Mucosa of gallbladder (tissue), 1 donor: ENCODE data around the gene CAV2. TPM values are rescaled to one million over a fixed set of nuclear protein-coding genes. Genes with fewer than 3 reads are reported as not detected.
"Not testable (repeated sequence)": the region's sequence is repeated elsewhere in the genome, so short reads cannot be mapped to it uniquely, and the experiment has no call there.

ENCODE experiments used
- DNase-seq: peaks from one replicate; pipeline ENCODE4 v3.0.0-alpha.2; 2020; ENCODE audit warnings: low spot score
- total RNA-seq: library from RNA; stranded (reverse); gene quantifications from one replicate; pipeline ENCODE4 v1.2.1, GENCODE V29; 2021
- donor health status: DM: no; HTN: no; CAD: no.

CAV2 gene, protein sequence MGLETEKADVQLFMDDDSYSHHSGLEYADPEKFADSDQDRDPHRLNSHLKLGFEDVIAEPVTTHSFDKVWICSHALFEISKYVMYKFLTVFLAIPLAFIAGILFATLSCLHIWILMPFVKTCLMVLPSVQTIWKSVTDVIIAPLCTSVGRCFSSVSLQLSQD
- total RNA-seq = 91.3 TPM

DNA sequence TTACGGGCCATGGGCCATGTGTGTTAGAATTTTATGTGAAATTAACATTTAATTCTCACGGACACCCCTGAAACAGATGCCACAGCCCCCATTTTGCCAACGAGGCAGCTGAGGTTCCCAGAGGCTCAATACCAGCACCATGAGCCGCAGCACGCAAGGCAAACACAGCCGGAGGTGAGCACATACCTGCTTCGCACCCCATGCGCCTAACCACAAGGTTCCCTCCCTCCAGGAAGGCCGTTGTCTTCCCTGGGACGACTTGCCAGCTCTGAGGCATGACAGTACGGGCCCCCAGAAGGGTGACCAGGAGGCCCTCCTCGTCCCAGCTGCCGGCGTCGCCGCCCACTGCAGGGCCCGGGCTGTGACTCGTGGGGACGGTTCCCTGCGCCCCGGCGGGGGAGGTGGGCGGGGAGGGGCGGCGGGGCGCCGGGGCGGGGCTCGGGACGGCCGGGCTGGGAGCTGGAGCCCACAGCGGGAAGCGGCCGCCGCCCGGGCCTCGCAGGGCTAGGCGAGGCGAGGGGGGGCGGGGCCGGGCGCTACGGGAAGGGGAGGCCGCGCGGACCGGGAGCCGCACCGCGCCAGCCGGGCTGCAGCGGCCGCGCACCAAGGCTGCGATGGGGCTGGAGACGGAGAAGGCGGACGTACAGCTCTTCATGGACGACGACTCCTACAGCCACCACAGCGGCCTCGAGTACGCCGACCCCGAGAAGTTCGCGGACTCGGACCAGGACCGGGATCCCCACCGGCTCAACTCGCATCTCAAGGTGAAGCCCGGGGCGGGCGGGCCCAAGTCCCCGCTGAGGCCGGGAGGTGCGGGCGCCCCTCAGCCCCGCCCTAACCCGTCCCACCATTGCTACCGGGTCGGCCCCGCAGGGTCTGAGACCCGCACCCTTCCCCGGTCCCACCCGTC is at the start of gene CAV2:
TSS of gene CAV2 (plus strand) at position 571 of the 910 bp plus-strand sequence. CDS start at position 615, 44 bp downstream.
- peak; percentile 44 for DNase-seq

DNA sequence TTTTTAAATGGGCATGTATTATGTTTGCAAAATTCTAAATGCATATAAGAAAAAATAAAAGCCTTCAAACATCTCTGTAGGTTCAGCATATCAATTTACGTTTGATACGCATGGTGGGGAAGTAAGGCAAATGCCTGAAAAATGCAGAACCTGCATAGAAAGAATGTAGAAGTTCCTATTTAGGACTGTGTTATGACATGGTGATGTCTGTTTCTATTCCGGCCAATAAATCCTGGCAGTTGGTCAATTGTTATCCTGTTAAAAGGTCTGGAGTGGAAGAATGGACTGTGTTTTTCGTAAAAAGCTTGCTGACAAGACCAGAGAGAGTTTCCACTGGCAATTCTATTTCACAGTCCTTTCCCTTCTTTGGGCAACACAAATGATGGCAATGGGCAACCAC is 49.6 kb upstream of the CAV2 start:
- peak; percentile 40 for DNase-seq

DNA sequence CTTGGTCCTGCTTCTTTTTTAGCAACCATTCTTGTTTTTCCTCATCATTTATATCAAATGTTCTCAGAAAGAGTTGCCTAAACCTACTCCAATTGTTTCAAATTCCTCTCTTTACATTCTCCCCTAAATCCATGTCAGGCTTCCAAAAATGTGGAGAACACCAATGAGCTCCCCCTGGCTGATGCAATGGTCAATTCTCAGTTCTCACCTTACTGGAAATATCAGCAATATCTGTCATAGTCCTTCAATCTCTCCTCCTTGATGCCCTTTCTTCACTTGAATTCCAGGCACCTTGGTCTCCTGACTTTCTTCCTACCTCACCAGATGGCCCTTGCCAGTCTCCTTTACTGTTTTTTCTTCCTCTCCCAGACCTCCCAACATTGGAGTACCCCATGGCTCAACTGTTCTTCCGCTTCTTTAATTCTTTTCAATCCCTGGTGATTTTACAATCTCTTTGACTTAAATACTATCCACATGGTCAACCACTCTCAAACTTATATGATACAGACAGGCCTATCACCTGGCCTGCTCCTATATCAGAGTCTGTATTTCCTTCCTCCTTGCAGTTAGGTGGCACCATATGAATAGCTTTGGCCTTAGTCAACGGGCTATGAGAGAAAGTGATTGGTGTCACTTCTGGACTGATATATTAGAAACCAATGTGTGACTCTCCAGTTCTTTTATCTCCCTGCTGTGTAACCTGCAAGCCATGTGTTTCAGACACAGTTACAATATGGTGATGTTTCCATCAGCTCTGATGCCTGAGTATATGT is 47.4 kb upstream of the CAV2 start:
- no peak for DNase-seq

DNA sequence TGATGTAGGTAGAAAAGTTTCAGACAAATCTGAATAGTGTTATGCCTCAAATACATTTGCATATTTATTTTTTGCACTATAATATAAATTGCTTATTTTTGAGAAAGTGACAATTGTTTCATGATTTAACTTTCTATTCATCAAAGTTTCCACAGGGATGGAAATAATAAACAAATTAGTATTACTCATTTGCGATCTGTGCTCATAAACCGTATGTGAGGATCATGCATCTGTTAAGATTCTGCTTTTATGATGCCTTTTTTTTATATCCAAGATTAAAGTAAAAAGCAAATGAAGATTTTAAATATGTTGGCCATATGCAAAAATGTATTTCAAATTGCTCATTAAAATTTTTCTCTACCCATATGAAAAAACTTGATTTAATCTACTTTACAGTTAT is 45.2 kb upstream of the CAV2 start:
- no peak for DNase-seq

DNA sequence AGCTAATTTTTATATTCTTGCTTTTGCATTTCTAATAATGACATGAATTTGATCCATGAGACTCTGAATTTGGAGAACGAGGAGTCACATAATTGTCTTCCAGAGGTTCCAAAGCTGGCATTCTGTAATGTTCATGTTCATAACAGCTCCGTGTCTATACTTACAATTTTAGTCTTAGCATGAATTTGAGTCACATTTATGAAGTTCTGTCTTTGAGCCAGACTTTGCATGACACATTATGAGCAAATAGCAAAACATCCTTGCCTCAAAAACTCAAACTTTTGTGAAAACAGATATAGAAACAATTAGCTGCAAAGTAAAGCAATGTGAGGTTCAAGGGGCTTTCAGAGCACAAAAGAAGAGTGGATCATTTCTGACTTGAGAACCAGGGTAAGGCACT is 44.5 kb upstream of the CAV2 start:
- no peak for DNase-seq

DNA sequence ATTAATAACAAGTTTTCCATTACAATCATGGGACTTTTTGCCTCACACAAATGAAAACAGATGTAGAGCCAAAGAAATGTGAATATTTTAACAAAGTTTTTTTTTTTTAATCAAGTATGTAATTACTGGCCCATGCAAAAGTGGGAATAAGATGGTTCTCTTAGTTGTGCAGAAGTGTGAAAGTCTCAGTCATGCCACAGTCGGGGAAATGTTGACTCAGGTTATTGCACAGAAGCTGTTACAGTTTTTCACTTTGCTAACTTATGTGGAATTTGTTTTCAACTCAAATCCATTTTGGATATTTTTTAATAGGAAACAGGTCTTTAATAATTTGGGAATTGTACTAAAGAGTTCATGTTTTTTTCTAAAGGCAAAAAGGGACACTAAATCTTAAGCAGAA is 44.0 kb upstream of the CAV2 start:
- DNase-seq = no peak

DNA sequence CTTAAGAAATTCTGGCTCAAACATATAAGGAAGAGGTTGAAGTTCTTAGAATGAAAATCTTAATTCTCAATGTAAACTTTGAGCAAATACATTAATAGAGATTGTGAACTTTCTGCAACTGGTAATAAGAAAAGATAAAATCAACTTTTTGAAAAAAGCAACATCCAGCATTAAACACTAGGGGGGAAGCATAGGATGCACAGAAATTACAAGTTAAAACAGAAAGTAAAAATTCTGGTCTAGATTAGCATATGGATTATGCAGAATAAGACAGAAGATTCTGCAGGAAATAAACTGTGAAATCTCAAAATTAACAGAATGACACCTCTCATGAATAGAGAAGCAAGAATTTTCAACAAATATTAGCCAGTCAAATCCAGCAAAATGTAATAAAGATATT is 38.0 kb upstream of the CAV2 start:
- no peak for DNase-seq

DNA sequence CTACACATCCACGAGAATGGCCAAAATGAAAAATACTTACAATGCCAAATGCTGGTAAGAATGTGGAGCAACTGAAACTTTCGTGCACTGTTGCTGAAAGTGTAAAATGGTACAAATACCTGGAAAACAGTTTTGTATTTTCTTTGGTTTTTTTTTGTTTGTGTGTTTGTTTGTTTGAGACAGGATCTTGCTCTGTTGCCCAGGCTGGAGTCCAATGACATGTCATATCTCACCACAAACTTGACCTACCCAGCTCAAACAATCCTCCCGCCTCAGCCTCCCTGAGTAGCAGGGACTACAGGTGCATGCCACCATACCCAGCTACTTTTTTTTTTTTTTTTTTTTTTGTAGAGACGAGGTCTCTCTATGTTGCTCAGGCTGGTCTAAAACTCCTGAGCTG is 35.6 kb upstream of the CAV2 start:
- no peak for DNase-seq

DNA sequence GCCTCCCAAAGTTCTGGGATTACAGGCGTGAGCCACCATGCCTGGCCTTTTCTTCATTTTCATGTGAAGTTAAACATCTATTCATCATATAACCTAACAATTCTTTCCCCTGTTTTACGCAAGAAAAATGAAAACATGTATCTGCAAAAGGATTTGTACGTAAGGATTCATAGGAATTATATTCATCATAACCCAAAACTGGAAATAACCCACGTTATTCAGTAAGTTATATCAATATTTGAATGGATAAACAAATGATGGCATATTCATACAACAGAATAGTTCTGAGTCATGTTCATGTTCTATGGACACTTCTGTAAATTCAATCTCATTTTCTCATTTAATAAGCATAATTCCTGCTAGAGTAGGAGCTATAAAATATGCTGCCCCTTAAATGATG is 35.2 kb upstream of the CAV2 start:
- no peak for DNase-seq

DNA sequence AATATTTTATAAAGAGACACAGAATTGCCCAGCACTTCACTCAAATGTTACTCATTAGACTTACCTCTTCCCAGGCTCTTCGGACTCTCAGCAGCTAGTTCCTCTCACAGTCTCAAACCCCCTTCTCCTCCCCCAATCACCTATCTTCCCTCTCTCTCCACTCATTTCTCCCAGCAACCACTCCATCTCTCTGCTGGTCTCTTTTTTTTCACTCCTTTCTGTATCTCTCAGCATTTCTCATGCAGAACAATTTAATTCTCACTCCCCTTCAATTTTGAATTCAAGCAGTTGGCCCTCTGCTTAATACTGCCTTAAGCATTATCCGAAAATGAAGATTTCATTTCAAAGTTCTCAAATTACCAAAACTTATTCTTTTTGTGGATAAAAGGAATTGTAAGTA is 34.4 kb upstream of the CAV2 start:
- DNase-seq = no peak

DNA sequence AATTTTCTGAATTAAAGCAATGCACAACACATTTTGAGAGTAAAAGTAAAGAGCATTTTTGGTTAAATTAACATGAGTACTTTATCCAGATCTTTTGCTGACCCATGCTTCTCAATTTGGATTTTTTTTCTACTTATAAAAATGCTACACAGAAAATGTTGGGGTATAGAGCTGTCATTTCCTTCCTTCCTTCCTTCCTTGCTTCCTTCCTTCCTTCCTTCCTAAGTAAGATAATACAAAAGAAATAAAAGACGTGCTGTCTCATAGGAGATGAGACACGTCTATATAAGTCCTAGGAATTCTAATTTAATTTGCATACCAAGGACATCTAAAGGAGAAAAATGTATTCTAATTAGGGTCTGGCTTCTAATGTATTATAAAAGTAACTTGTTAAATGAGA is 31.0 kb upstream of the CAV2 start:
- no peak for DNase-seq

DNA sequence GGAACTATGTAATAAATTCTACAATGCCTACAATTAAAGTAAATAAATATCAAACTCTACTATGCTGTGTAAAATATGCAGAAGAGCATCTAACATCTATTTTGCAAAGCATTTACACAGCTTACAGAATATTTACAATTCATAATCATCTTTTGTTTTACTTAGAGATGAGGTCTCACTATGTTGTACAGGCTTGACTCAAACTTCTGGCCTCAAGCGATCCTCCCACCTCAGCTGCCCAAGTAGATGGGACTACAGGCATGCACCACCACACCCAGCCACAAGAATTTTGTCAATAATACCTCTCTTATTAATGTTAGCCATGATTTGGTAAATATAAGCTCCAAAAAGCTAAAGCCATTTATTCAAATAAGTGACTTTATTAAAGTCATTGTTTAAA is 21.9 kb upstream of the CAV2 start:
- no peak for DNase-seq

DNA sequence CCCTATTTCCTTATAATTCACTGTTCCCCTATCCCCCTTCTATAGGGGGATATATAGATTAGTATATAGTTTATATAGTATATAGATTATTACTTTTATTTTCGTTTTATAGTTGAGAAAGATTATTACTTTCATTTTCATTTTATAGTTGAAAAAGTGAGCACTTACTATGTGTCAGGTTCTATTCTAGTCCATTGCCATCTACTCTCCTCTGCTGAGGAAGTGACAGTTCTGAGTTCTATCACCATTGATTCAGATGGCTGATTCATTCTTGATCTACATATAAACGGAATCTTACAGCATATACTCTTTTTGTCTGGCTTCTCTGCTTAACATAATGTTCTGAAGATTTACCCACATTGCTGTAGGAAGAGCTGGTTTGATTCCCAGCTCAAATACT is 20.7 kb upstream of the CAV2 start:
- no peak for DNase-seq

DNA sequence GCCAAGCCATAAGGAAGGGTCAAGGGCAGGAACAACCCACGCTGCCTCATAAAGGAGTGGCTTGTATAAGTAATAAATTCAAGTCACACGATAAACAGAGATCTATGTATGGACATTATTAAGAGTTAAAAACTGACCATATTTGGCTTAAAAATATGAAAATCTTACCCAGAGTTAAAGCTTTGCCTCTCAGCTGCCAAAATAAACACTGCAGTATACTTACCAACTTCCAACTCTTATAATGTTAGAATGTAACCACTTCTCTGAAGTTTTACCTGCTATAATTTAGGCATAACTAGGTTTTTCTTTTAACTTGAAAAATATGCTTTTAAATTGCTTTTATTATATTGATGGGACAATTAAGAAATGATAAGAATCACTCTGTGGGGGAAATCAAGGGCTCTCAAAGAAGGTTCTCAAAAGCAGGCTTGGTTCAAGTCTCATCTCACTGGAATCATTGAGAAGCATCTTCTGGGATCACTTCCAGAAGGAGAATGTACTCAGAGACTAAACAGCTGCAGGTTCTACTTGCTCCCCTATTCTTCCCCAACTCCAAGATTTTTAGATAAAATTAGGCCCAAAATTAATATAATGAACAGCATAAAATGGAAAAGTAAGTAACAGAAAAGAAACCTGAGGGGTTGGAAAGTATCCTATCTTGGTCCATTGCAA is 16.1 kb upstream of the CAV2 start:
- DNase-seq = no peak

DNA sequence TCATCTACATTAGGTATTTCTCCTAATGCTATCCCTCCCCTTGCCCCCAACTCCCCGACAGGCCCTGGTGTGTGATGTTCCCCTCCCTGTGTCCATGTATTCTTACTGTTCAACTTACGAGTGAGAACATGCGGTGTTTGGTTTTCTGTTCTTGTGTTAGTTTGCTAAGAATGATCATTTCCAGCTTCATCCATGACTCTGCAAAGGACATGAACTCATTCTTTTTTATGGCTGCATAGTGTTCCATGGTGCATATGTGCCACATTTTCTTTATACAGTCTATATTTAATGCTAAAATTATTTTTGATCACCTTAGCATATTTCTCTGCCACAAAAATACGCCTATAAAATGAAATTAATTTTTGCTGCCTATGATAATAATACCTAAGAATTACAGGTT is 15.1 kb upstream of the CAV2 start:
- not testable (repeated sequence) for DNase-seq

DNA sequence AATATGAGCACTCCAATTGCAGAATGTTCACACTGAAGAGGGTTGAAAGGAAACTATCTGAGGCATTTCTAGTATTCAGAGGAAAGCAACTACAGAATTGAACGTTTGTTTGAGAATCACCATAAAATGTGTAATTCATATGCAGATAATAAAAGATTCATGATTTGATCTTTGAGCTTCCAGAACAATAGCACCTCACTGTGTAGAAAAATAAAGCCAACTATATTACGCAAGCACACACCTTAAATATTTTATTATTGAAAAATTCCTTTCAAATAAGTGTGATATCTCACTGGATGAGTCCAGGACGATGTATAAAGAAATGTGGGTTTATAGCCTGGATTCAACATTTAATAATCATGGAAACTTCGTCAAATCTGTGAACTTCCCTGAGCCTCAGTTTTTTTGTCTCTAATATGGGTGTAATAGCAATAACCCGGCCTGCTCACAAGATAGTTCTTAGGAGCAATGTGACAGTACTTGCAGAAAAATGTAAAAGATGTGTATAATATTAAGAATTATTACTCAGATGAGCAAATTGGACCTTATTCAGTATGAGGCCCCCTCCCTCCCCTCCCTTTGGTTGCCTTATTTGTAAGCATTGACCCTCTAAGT is 11.5 kb upstream of the CAV2 start:
- DNase-seq = no peak

DNA sequence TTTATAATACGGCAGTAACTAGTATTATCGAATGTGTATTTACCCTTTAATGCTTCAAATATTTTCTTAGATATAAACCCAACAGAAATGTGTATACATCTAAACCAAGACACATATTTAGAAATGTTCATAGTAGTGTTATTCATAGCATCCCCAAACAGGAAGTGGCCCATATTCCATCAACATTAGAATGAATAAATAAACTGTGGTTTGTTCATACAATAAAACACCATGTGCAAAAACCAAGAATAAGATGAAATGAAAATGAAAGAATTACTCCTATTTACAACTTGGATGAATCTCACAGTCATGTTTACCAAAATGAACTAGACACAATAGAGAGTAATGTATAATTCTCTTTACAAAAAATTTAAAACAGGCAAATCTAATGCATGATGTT is 9.2 kb upstream of the CAV2 start:
- no peak for DNase-seq

DNA sequence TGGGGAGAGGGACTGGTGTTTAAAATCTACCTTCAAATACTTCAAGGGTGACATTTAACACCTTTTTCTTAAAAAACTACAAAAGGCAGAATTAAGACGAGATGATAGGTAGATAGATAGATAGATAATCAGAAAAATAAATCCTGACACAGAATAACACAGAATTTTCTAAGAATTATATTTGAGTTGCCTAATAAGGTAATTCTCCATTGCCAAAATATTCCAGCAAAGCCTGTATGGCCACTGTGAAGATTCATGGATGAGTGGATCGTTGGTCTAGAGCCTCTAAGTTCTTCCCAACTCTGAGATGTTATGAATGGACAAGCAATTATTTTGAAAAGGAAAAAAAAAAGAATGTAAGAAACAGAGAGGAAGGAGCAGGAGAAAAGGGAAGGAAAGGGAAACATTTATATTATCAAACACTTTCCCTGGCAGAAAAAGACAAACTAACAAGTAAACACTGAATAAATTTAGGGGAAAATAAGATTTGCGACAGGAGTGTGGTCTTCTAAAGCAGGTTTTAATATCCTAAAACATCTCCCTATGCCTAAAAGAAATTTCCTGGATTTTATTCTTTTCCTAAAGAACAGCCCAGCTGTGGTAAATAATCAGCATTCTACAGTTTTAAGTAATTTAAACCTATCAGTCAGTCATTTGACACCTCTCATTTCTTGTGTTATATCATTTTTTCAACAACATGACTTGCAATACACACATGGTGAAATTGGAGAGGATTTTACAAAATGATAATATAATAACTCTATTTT is 7.5 kb upstream of the CAV2 start:
- DNase-seq = no peak

DNA sequence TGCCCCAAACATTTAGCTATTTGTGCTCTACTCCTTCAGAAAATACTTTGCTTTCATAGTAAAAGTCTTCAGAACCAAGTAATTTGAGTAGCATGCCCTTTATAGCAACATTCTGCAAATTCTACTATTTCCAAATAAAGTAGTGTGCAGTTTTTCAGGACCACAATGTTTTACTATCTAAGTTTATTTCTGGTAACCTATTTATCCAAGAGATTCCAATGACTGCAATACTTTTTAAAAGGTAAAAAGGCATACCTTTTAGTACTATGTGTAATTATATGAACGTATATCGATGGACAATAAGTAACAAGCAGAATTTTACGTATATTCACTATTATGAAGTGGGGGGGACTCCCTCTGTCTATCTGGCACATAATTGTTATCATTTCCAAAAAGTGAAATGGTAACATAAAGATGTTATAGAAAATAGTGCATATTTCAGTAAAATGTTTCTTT is 6.9 kb upstream of the CAV2 start:
- no peak for DNase-seq

DNA sequence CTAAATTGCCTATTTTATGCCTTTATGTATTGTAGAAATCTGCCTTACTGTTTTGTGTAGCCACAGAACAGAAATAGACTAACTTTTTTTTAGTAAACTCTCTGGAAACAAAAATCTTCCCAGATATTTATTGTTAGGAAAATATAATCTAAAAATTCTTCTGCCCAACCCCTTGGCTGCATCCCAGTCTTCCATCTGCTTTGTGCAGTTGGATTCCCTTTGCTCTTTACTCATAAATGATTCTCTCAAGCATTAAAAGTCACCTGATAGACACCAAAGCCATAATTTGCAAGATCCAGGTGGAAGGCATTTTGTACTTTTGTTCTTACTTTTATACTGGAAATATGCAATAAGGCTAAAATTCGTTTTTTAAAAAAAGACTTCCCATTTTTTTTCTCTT is 6.1 kb upstream of the CAV2 start:
- DNase-seq = no peak

DNA sequence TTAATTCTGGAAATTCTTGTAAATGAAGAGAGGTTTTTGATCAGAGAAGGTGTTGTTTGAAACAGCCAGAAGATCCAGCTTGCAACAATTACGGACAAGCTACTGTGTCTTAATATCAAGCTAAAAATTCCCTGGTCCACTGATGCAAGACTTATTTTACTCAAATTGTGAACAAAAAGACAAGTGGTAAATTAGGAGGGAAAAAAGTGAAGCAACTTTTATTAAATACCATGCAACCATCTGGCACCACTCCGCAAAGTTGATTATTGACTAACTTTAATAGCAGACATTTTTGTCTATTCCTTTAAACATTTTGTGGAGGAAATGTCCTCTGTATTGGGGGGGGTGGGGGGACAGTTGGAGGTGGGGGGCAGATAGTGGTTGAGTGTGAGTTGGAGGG is 5.1 kb upstream of the CAV2 start:
- DNase-seq = no peak
